Loucy (cell line): ENCODE results near the gene CNTN1.

Experiments used
- H2AFZ ChIP-seq: fragments of 200-600 bp; sonication (generic); 2 replicates; pipeline ENCODE4 v1.6.0; 2016; ENCODE audit warnings: antibody characterized with exemption, mild to moderate bottlenecking, low read length, moderate library complexity
- H3F3A ChIP-seq: fragments of 200-600 bp; 2 replicates; pipeline ENCODE4 v1.6.0; 2016; ENCODE audit warnings: antibody characterized with exemption, low read depth, mild to moderate bottlenecking
- H3K27me3 ChIP-seq: fragments of 200-600 bp; sonication (generic); 2 replicates; pipeline ENCODE4 v1.6.1; 2014; ENCODE audit warnings: low read length, mild to moderate bottlenecking; ENCODE audit not compliant: insufficient read depth, poor library complexity, severe bottlenecking
- H3K36me3 ChIP-seq: fragments of 200-600 bp; sonication (generic); 2 replicates; pipeline ENCODE4 v1.6.1; 2016; ENCODE audit warnings: low read length; ENCODE audit not compliant: insufficient read depth
- H3K4me1 ChIP-seq: fragments of 200-600 bp; sonication (generic); 2 replicates; pipeline ENCODE4 v1.5.1; 2014; ENCODE audit warnings: low read length, mild to moderate bottlenecking; ENCODE audit not compliant: insufficient read depth, poor library complexity, severe bottlenecking
- H3K4me2 ChIP-seq: fragments of 200-600 bp; sonication (generic); 2 replicates; pipeline ENCODE4 v1.6.0; 2014; ENCODE audit warnings: antibody characterized with exemption, low read length, low read depth, mild to moderate bottlenecking; ENCODE audit not compliant: poor library complexity, severe bottlenecking
- H3K4me3 ChIP-seq: fragments of 200-600 bp; sonication (generic); 2 replicates; pipeline ENCODE4 v1.5.1; 2014; ENCODE audit warnings: low read length, mild to moderate bottlenecking, mixed read lengths; ENCODE audit not compliant: poor library complexity, severe bottlenecking
- H3K79me2 ChIP-seq: fragments of 200-600 bp; sonication (generic); 2 replicates; pipeline ENCODE4 v1.6.1; 2014; ENCODE audit warnings: low read length; ENCODE audit not compliant: insufficient read depth
- H3K9ac ChIP-seq: fragments of 200-600 bp; sonication (generic); 2 replicates; pipeline ENCODE4 v1.6.0; 2014; ENCODE audit warnings: mild to moderate bottlenecking, low read depth, low read length, moderate library complexity; ENCODE audit not compliant: poor library complexity, severe bottlenecking
- H3K9me2 ChIP-seq: fragments of 200-600 bp; sonication (generic); replicated peaks from 2 replicates; pipeline ENCODE4 v1.6.1; 2016; ENCODE audit warnings: low read depth, low read length, mixed read lengths
- H3K9me3 ChIP-seq: fragments of 200-600 bp; sonication (generic); 2 replicates; pipeline ENCODE4 v1.6.1; 2014; ENCODE audit warnings: mild to moderate bottlenecking, antibody characterized with exemption, low read length, low read depth; ENCODE audit not compliant: insufficient read depth
- H4K20me1 ChIP-seq: fragments of 200-600 bp; sonication (generic); 2 replicates; pipeline ENCODE4 v1.6.0; 2014; ENCODE audit warnings: antibody characterized with exemption, low read length, mild to moderate bottlenecking; ENCODE audit not compliant: insufficient read depth, poor library complexity, severe bottlenecking
- CTCF ChIP-seq: fragments of 200-600 bp; sonication (generic); conservative IDR thresholded peaks from 2 replicates; pipeline ENCODE4 v1.5.1; 2014; ENCODE audit warnings: mild to moderate bottlenecking, antibody characterized with exemption, low read length
- EZH2phosphoT487 ChIP-seq: fragments of 200-600 bp; IDR thresholded peaks from 2 replicates; pipeline ENCODE4 v1.6.1; 2018; ENCODE audit warnings: antibody characterized with exemption, mild to moderate bottlenecking, moderate library complexity, borderline replicate concordance

Gene CNTN1

GRCh38 chr12:41026151-41026550 lies 333.9 kb downstream of the CNTN1 start:
- Histone ChIP-seq H3K4me3 (no peak overlapping the region), H3K9me2 (no peaks in the 10 kb centered on the region), H3K9ac (no peak overlapping the region), H3F3A (no peaks in the 10 kb centered on the region), H3K4me1 (peaks cover 2% of the 10 kb centered on the region), H3K9me3 (no peaks in the 10 kb centered on the region), H4K20me1 (no peaks in the 10 kb centered on the region), H3K4me2 (no peak overlapping the region), H3K36me3 (no peaks in the 10 kb centered on the region), H3K27me3 (no peaks in the 10 kb centered on the region), H2AFZ (peak overlapping the region; percentile 29; the same call in 1 of the 2 replicates), H3K79me2 (no peaks in the 10 kb centered on the region)
- TF ChIP-seq CTCF (no peak), EZH2phosphoT487 (no peak)

- Histone ChIP-seq H3K27me3 (no peaks in the 10 kb centered on the region), H3K9ac (no peak overlapping the region), H3K36me3 (no peaks in the 10 kb centered on the region), H3K79me2 (no peaks in the 10 kb centered on the region), H3K9me2 (no peaks in the 10 kb centered on the region), H4K20me1 (no peaks in the 10 kb centered on the region), H3K9me3 (no peaks in the 10 kb centered on the region), H2AFZ (no peak overlapping the region; the same call in 1 of the 2 replicates), H3K4me1 (no peaks in the 10 kb centered on the region), H3K4me3 (no peak overlapping the region), H3K4me2 (no peak overlapping the region), H3F3A (no peaks in the 10 kb centered on the region)
- no peak for TF ChIP-seq CTCF
- no peak for TF ChIP-seq EZH2phosphoT487
Observed at GRCh38 chr12:41032386-41032785, 340.1 kb downstream of the CNTN1 start.

- Histone ChIP-seq H3K4me2 (no peak overlapping the region), H3K4me3 (no peak overlapping the region), H3K36me3 (no peaks in the 10 kb centered on the region), H3K4me1 (no peaks in the 10 kb centered on the region), H4K20me1 (no peaks in the 10 kb centered on the region), H3K9me3 (no peaks in the 10 kb centered on the region), H3K9me2 (0 out of 2 replicates have a peak, but pooled peaks cover 7% of the 10 kb centered on the region), H3K27me3 (no peaks in the 10 kb centered on the region), H2AFZ (no peak overlapping the region), H3F3A (no peaks in the 10 kb centered on the region), H3K9ac (no peak overlapping the region), H3K79me2 (no peaks in the 10 kb centered on the region)
- TF ChIP-seq CTCF (no peak), EZH2phosphoT487 (no peak)
Observed at GRCh38 chr12:41034686-41035085, 342.4 kb downstream of the CNTN1 start.
